NCI-H82 treated with DMSO at 0.1 percent for 48 hours (cell line): ENCODE measurements around the gene NOL12.
"Not testable (repeated sequence)": the region's sequence is repeated elsewhere in the genome, so short reads cannot be mapped to it uniquely, and the experiment has no call there.

Experiments
- DNase-seq: peaks from one replicate; lab custom pipeline; 2025; ENCODE audit not compliant: unreplicated experiment; lab: John Stamatoyannopoulos, UW

Gene NOL12

GRCh38 chr22:37678372-37678771 is 7.8 kb upstream of the NOL12 start:
- DNase-seq: no peak

DNA sequence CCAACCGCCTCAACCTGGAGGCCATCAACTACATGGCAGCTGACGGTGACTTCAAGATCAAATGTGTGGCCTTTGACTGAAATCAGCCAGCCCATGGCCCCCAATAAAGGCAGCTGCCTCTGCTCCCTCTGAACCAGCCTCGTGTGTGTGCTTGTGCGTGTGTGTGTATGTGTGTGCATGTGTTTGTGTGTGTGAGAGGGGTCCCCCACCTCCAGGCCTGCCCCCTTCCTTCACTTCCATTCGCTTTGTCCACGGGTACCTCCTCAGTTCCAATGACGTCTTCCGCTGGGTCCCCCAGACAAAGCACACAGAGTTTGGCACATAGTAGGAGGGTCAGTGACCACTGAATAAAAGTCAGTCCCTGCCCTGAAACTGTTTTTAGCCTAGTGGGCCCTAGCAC is 6.5 kb upstream of the NOL12 start:
- no peak for DNase-seq

DNA sequence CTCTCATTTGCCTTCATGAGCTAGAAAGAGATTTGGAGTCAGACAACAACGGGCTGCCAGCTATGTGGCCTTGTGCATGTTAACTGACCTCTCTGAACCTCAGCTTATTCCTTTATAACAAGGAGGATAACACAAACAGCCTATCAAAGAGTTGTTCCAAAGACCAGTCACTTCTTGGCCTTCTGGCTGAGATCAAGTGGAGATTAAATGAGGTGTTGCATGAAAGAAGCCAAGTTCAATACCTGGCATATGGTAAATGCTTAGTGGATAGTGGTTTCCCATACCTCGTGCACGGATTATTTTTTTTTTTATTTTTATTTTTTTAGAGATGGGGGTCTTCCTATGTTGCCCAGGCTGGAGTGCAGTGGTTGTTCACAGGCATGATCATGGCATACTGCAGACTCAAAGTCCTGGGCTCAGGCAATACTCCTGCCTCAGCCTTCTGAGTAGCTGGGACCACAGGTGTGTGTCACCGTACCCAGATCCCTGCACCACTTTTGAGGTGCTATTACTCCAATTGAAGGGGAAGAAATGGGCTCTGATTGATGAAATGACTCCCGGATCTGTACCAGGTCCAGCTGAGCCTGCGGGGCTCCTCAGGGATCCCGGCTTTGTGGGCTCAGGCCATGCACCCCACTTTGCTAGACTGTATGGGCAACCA is 5.8 kb upstream of the NOL12 start:
- no peak for DNase-seq

DNA sequence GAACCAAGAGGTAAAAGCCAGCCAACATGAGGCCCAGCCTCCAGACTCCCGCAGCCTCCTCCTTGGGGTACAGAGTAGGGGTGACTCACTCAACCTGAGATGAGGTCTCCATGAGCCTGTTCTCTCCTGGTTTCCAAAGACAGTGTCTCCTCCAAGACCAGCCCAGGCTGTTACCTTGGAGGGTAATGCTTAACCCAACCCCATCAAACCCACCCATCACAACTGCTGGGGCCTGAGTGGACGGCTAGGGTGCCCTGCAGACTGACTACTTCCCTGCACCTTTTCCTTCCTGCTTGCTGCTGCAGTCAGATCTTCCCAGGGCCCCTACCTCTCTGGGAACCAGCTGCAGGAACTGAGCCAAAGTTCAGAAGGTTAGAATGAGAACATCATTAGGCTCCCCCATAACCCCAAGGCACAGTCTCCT is 5.1 kb upstream of the NOL12 start:
- DNase-seq: no peak

GRCh38 chr22:37681556-37682049 is 4.5 kb upstream of the NOL12 start:
- DNase-seq: peak; percentile 48

DNA sequence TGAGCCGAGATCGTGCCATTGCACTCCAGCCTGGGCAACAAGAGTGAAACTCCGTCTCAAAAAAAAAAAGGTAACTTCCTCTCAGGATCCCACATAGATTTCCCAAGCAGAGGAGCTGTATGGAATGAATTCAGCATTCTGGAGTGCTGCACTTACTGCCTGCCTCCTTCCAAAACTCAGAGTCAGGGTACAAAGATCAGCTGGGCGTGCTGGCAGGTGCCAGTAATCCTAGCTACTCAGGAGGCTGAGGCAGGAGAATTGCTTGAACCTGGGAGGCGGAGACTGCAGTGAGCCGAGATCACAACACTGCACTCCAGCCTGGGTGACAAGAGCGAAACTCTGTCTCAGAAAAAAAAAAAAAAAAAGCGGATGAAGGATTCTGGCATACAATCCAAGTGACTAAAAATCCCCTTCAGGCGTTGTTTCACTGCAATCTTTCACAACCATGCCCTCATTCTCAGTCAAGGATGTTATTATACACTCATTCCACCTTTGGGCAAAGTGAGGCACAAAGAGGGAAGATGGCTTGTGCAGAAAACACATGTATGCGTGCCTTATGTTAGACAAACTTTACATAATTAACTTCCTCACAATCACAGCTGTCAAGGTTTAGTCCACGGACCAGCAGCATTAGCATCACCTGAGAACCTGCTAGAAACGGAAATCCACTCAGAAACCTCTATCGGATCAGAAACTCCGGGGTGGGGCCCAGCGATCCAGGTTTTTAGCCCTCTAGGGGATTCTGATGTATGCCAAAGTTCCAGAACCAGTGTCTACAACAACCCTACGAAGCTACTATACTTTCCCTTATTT is 1.1 kb upstream of the NOL12 start:
- DNase-seq: no peak

DNA sequence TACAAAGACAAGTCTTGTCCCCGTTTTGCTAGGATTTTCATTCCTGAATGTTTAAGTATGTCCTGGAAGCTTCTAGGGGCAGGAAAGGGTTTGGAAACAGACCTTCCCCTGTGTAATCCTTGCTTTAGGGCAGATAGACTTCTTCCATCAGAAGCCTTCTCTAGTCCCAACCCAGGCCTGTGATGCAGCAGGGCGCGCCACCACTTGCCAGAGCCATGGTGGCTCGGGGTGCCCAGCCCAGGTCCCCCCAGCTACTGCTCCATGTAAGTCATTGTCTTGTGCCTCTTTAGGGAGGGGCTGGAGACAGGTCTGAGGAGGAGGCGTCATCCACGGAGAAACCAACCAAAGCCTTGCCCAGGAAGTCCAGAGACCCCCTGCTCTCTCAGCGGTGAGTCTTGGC is 4.3 kb downstream of the NOL12 start:
- no peak for DNase-seq

- DNase-seq: no peak
Observed at GRCh38 chr22:37690901-37691504, 4.9 kb downstream of the NOL12 start.

DNA sequence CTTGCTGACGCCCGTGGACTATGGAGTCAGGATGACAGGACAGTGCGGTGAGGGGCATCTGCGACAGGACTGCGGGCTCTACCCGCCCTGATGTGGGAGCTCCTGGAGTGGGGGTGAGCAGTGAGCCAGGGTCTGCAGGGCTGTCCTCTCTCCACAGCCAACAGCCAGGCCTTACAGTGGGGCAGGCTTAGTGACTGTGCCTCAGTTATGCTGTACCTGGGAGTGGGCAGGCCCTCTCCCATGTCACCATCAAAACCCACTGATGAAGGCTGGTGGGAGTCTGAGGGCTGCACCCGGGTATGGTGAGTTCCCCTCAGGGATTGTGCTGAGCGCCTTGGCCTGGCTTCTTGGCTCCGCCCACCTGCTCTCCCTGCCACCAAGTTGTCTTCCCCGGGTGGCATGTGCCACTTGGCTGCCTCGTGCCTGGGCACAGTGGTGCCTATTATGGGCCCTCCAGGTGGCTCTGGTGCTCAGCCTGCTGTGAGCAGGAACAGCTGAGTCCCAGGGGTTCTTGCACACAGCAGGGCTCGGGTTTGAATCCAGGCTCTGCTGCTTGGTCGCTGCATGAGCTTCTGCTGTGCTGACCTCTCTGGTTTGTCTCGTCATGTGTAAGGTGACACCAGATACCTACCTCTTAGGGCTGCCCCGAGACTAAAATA is 6.6 kb downstream of the NOL12 start:
- no peak for DNase-seq

GRCh38 chr22:37694131-37694530 is 8.0 kb downstream of the NOL12 start:
- DNase-seq: not testable (repeated sequence)

GRCh38 chr22:37696260-37696656 is 10.1 kb downstream of the NOL12 start:
- not testable (repeated sequence) for DNase-seq

GRCh38 chr22:37696657-37697537 is 10.8 kb downstream of the NOL12 start, which contains the start of gene TRIOBP:
Gene TRIOBP (plus strand): TSS chr22:37697048. CDS start chr22:37701366, 4,318 bp downstream.
- DNase-seq: peak; percentile 95

DNA sequence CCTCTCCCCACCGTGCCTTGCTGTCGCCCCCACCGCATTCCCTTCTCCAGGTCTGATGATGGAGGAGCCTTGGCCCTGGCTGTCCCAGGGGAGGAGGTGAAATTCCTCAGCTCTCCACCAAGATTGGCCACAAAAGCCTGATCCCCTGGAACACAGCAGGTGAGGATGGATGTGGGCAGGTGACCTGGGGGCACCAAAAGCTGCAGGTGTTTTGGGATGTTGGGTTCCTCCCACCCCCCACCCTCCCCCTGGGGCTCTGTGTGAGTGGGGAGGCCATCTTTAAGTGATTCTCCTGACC is 11.3 kb downstream of the NOL12 start:
- no peak for DNase-seq

DNA sequence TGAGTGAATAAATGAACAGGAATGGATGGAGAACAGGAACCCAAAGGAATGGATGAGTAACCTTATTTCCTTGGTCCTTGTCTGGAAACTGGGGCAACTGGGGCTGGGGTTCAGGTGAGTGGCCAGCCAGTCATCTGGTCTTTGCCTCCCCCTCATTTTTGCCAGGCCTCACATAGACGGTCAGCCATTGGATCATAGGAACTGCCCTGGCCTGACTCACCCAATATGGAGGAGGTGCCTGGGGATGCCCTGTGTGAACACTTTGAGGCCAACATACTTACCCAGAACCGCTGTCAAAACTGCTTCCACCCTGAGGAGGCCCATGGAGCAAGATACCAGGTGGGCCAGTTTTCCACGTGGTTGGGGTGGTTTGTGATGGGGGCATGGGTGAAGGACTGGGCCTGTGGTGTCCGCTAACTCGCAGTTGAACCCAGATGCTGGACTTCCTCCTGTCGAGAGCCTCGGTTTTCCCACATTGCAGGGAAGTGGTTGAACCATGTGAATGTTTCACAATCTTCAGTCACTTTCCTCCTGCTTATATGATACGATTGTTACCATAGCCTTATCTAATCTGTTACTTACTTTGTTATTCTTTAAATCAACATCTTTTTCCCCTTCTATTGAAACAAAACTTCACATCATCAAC is 15.1 kb downstream of the NOL12 start:
- no peak for DNase-seq

- no peak for DNase-seq
Observed at GRCh38 chr22:37703906-37704305, 17.8 kb downstream of the NOL12 start.

DNA sequence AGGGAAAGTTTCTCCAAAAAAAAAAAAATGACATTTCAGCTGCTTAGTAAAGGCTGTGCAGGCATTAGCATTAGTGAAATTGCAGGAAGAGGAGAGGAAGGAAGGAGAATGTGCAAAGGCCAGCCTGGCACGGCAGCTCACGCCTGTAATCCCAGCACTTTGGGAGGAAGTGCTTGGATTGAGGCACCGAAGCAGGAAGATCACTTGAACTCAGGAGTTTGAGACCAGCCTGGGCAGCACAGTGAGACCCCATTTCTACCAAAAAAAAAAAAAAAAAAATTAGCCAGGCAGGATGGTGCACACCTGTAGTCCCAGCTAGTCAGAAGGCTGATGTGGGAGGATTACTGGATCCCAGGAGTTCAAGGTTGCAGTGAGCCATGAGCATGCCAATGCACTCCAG is 18.5 kb downstream of the NOL12 start:
- no peak for DNase-seq

- DNase-seq: no peak
Observed at GRCh38 chr22:37705205-37705604, 19.1 kb downstream of the NOL12 start.

- no peak for DNase-seq
Observed at GRCh38 chr22:37708580-37709444, 22.7 kb downstream of the NOL12 start.

- no peak for DNase-seq
Observed at GRCh38 chr22:37709445-37709765, 23.3 kb downstream of the NOL12 start.
